ENCODE measurements around the gene AHCYL1. TPM values are rescaled to one million over a fixed set of nuclear protein-coding genes. Genes with fewer than 3 reads are reported as not detected.

Gene AHCYL1
- total RNA-seq, 2 donors from 2014 or later, result 78.9 to 96.0 TPM

- no peaks in the 10 kb centered on the region for H3K9me3 ChIP-seq (ENCODE audit: control insufficient read depth, low read length)
- peaks cover 20% of the 10 kb centered on the region for H3K36me3 ChIP-seq (ENCODE audit: control insufficient read depth, insufficient read depth, low read length)
- no peak overlapping the region for H3K4me3 ChIP-seq (ENCODE audit: low read length)
- Mint-ChIP-seq H3K27me3 (ENCODE audit: insufficient read depth) (peaks cover 39% of the 10 kb centered on the region), H3K9me3 (no peaks in the 10 kb centered on the region), H3K4me1 (peaks cover 3% of the 10 kb centered on the region), H3K36me3 (ENCODE audit: low read depth) (peaks cover 28% of the 10 kb centered on the region), H3K4me3 (no peak overlapping the region), H3K27ac (no peak overlapping the region)
- H3K27me3 ChIP-seq (ENCODE audit: control insufficient read depth, insufficient read depth, low read length, poor library complexity, severe bottlenecking), result peaks cover 26% of the 10 kb centered on the region
- peaks cover 5% of the 10 kb centered on the region for H3K4me1 ChIP-seq (ENCODE audit: control insufficient read depth, insufficient read depth, low read length)
- no peak for DNase-seq
- H3K9ac ChIP-seq (ENCODE audit: extremely low read depth, low read length, poor library complexity, severe bottlenecking), result no peak overlapping the region
- 89% methylated on average over 2 of the region's 2 CpGs; no CpG with 5 or more reads in 1 of the 2 experiments for WGBS, 2 experiments (ENCODE audit: insufficient coverage in 1 of 2, insufficient read length in 1 of 2)
- TF ChIP-seq, protein P1, sequence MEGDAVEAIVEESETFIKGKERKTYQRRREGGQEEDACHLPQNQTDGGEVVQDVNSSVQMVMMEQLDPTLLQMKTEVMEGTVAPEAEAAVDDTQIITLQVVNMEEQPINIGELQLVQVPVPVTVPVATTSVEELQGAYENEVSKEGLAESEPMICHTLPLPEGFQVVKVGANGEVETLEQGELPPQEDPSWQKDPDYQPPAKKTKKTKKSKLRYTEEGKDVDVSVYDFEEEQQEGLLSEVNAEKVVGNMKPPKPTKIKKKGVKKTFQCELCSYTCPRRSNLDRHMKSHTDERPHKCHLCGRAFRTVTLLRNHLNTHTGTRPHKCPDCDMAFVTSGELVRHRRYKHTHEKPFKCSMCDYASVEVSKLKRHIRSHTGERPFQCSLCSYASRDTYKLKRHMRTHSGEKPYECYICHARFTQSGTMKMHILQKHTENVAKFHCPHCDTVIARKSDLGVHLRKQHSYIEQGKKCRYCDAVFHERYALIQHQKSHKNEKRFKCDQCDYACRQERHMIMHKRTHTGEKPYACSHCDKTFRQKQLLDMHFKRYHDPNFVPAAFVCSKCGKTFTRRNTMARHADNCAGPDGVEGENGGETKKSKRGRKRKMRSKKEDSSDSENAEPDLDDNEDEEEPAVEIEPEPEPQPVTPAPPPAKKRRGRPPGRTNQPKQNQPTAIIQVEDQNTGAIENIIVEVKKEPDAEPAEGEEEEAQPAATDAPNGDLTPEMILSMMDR (conservative IDR thresholded peaks at IDR 0.05), result no peak
- no peak overlapping the region for H3K27ac ChIP-seq (ENCODE audit: low read depth, low read length)
Observed at GRCh38 chr1:110062612-110063011, 78.0 kb downstream of the AHCYL1 start.

- Histone ChIP-seq H3K27me3 (ENCODE audit: control insufficient read depth, insufficient read depth, low read length, poor library complexity, severe bottlenecking) (peaks cover 38% of the 10 kb centered on the region), H3K4me1 (ENCODE audit: control insufficient read depth, insufficient read depth, low read length) (peaks cover 5% of the 10 kb centered on the region), H3K36me3 (ENCODE audit: control insufficient read depth, insufficient read depth, low read length) (peaks cover 15% of the 10 kb centered on the region), H3K9ac (ENCODE audit: extremely low read depth, low read length, poor library complexity, severe bottlenecking) (no peak overlapping the region), H3K4me3 (ENCODE audit: low read length) (no peak overlapping the region), H3K9me3 (ENCODE audit: control insufficient read depth, low read length) (no peaks in the 10 kb centered on the region), H3K27ac (ENCODE audit: low read depth, low read length) (no peak overlapping the region)
- WGBS, 2 experiments (ENCODE audit: insufficient coverage in 1 of 2, insufficient read length in 1 of 2), result 39 to 50% methylated on average over 2 to 4 of the region's 4 CpGs
- Mint-ChIP-seq H3K4me1 (peaks cover 11% of the 10 kb centered on the region), H3K27ac (no peak overlapping the region), H3K36me3 (ENCODE audit: low read depth) (peaks cover 19% of the 10 kb centered on the region), H3K4me3 (no peak overlapping the region), H3K27me3 (ENCODE audit: insufficient read depth) (peaks cover 51% of the 10 kb centered on the region), H3K9me3 (no peaks in the 10 kb centered on the region)
- TF ChIP-seq, protein P1 (conservative IDR thresholded peaks at IDR 0.05), result no peak
- DNase-seq, result no peak
Observed at GRCh38 chr1:110063781-110064180, 79.2 kb downstream of the AHCYL1 start.

GRCh38 chr1:110064576-110065337, 80.2 kb downstream of the AHCYL1 start:
- 93 to 100% methylated on average over 4 to 16 of the region's 18 CpGs for WGBS, 2 experiments (ENCODE audit: insufficient coverage in 1 of 2, insufficient read length in 1 of 2)
- Mint-ChIP-seq H3K27ac (no peak overlapping the region), H3K4me3 (no peak overlapping the region)

More at GRCh38 chr1:110064576-110065337, 80.2 kb downstream of the AHCYL1 start:
- peaks cover 60% of the 10 kb centered on the region for H3K27me3 Mint-ChIP-seq (ENCODE audit: insufficient read depth)
- H3K36me3 Mint-ChIP-seq (ENCODE audit: low read depth), result peaks cover 11% of the 10 kb centered on the region
- Histone ChIP-seq H3K4me1 (ENCODE audit: control insufficient read depth, insufficient read depth, low read length) (no peaks in the 10 kb centered on the region), H3K9ac (ENCODE audit: extremely low read depth, low read length, poor library complexity, severe bottlenecking) (no peak overlapping the region), H3K9me3 (ENCODE audit: control insufficient read depth, low read length) (no peaks in the 10 kb centered on the region), H3K4me3 (ENCODE audit: low read length) (no peak overlapping the region), H3K27ac (ENCODE audit: low read depth, low read length) (no peak overlapping the region), H3K36me3 (ENCODE audit: control insufficient read depth, insufficient read depth, low read length) (peaks cover 10% of the 10 kb centered on the region), H3K27me3 (ENCODE audit: control insufficient read depth, insufficient read depth, low read length, poor library complexity, severe bottlenecking) (peaks cover 48% of the 10 kb centered on the region)
- TF ChIP-seq, protein P1 (conservative IDR thresholded peaks at IDR 0.05), result no peak
- no peak for DNase-seq
- H3K4me1 Mint-ChIP-seq, result peaks cover 8% of the 10 kb centered on the region
- no peaks in the 10 kb centered on the region for H3K9me3 Mint-ChIP-seq

Measured in endodermal cell (in vitro differentiated cells).